Choroid plexus epithelial cell (primary cell): Measurements from ENCODE around the gene COL24A1.

Experiments
- DNase-seq: peaks from one replicate; pipeline ENCODE4 v3.0.0-alpha.2; 2010; ENCODE audit warnings: low read depth
- H3K4me3 ChIP-seq: 2 replicates; pipeline ENCODE4 v1.5.1; 2011; ENCODE audit warnings: low read depth, mild to moderate bottlenecking, control low read depth, low read length, moderate library complexity
- TF ChIP-seq, protein P1 (sequence below): conservative IDR thresholded peaks from 2 replicates; pipeline ENCODE4 v1.5.1; 2011; ENCODE audit warnings: low read depth, mild to moderate bottlenecking, control low read depth, inconsistent platforms, low read length, moderate library complexity

The COL24A1 gene

DNA sequence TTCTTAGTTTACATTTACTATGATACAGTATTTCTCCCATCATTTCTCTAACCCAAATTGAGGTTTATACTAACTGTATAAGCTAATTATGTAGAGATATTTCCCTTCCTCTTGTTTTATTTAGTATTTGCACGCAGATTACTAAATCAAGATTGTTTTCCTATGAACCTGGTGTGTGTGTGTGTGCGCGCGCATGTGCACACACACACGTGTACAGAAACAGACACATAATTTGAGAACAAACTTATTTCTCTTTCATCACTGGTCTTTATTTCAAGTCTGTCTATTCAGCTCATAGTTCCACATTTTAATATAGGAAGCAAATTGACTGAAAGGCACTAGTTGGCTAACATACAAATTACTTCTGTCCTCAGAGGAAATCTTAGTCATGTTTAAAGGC lies 19.7 kb upstream of the COL24A1 start:
- no peak overlapping the region for H3K4me3 ChIP-seq
- DNase-seq: no peak
- TF ChIP-seq, protein P1, sequence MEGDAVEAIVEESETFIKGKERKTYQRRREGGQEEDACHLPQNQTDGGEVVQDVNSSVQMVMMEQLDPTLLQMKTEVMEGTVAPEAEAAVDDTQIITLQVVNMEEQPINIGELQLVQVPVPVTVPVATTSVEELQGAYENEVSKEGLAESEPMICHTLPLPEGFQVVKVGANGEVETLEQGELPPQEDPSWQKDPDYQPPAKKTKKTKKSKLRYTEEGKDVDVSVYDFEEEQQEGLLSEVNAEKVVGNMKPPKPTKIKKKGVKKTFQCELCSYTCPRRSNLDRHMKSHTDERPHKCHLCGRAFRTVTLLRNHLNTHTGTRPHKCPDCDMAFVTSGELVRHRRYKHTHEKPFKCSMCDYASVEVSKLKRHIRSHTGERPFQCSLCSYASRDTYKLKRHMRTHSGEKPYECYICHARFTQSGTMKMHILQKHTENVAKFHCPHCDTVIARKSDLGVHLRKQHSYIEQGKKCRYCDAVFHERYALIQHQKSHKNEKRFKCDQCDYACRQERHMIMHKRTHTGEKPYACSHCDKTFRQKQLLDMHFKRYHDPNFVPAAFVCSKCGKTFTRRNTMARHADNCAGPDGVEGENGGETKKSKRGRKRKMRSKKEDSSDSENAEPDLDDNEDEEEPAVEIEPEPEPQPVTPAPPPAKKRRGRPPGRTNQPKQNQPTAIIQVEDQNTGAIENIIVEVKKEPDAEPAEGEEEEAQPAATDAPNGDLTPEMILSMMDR: no peak

GRCh38 chr1:86175756-86176155 lies 19.2 kb upstream of the COL24A1 start:
- DNase-seq: no peak
- TF ChIP-seq, protein P1: no peak
- no peak overlapping the region for H3K4me3 ChIP-seq

GRCh38 chr1:86169625-86170024 lies 13.1 kb upstream of the COL24A1 start:
- H3K4me3 ChIP-seq: no peak overlapping the region
- DNase-seq: peak; percentile 43
- TF ChIP-seq, protein P1: peak; percentile 47

- TF ChIP-seq, protein P1: no peak
- DNase-seq: no peak
- H3K4me3 ChIP-seq: no peak overlapping the region
Measured at GRCh38 chr1:86159800-86160199, 3.2 kb upstream of the COL24A1 start.

- TF ChIP-seq, protein P1: no peak
- peak; percentile 45 for DNase-seq
- H3K4me3 ChIP-seq: peak overlapping the region; percentile 53
Measured at GRCh38 chr1:86155807-86156565, 586 bp downstream of the COL24A1 start.

GRCh38 chr1:86155051-86155806 lies 1.3 kb downstream of the COL24A1 start:
- peak overlapping the region; percentile 53 for H3K4me3 ChIP-seq
- TF ChIP-seq, protein P1: no peak
- DNase-seq: peak; percentile 41
